GM23338 (cell line): ENCODE data around the gene NPAS2. TPM values are rescaled to one million over a fixed set of nuclear protein-coding genes. Genes with fewer than 3 reads are reported as not detected.

ENCODE experiments used
- ATAC-seq: fragments of 200-7000 bp; cut with Tn5 transposase; 3 replicates; pipeline ENCODE4 v1.9.1; 2020
- DNase-seq: peaks from one replicate; pipeline ENCODE4 v3.0.0-alpha.2; 2015; ENCODE audit warnings: low spot score
- H2AFZ ChIP-seq: fragments of 200-600 bp; sonication (generic); 2 replicates; pipeline ENCODE4 v1.8.0; 2016; ENCODE audit warnings: antibody characterized with exemption, mild to moderate bottlenecking, moderate library complexity
- H3F3A ChIP-seq: fragments of 200-600 bp; sonication (generic); replicated peaks from 2 replicates; pipeline ENCODE4 v1.8.0; 2017; ENCODE audit warnings: antibody characterized with exemption, mixed run types, low read depth
- H3K27ac ChIP-seq: fragments of 200-600 bp; sonication (generic); 2 replicates; pipeline ENCODE4 v1.6.1; 2016; ENCODE audit warnings: low read depth
- H3K27me3 ChIP-seq: fragments of 200-600 bp; sonication (generic); 2 replicates; pipeline ENCODE4 v1.8.0; 2016; ENCODE audit warnings: mild to moderate bottlenecking, mixed run types, moderate library complexity; ENCODE audit not compliant: insufficient read depth
- H3K36me3 ChIP-seq: fragments of 200-600 bp; sonication (generic); 2 replicates; pipeline ENCODE4 v1.8.0; 2016; ENCODE audit warnings: mild to moderate bottlenecking; ENCODE audit not compliant: insufficient read depth
- H3K4me1 ChIP-seq: fragments of 200-600 bp; sonication (generic); 2 replicates; pipeline ENCODE4 v1.8.0; 2016; ENCODE audit warnings: mild to moderate bottlenecking, moderate library complexity; ENCODE audit not compliant: insufficient read depth
- H3K4me2 ChIP-seq: fragments of 200-600 bp; sonication (generic); 2 replicates; pipeline ENCODE4 v1.7.1; 2017; ENCODE audit warnings: mixed run types
- H3K4me3 ChIP-seq: fragments of 200-600 bp; sonication (generic); 2 replicates; pipeline ENCODE4 v1.6.1; 2016; ENCODE audit warnings: mixed run types
- H3K79me2 ChIP-seq: fragments of 200-600 bp; sonication (generic); replicated peaks from 2 replicates; pipeline ENCODE4 v1.8.0; 2017; ENCODE audit warnings: mild to moderate bottlenecking; ENCODE audit not compliant: insufficient read depth
- H3K9me2 ChIP-seq: fragments of 200-600 bp; sonication (generic); 2 replicates; pipeline ENCODE4 v1.8.0; 2017; ENCODE audit not compliant: insufficient read depth
- H4K20me1 ChIP-seq: fragments of 200-600 bp; sonication (generic); replicated peaks from 2 replicates; pipeline ENCODE4 v1.8.0; 2017; ENCODE audit warnings: mild to moderate bottlenecking; ENCODE audit not compliant: insufficient read depth
- H3K27ac Mint-ChIP-seq: 2 replicates; pipeline ENCODE4 v1.8.0; 2020; ENCODE audit warnings: inconsistent platforms, mild to moderate bottlenecking, moderate library complexity, mixed read lengths
- H3K27me3 Mint-ChIP-seq: 3 replicates; pipeline ENCODE4 v1.8.0; 2022; ENCODE audit warnings: low read depth, mild to moderate bottlenecking, moderate library complexity, mixed read lengths, inconsistent platforms; ENCODE audit not compliant: insufficient read depth, poor library complexity
- H3K36me3 Mint-ChIP-seq: 3 replicates; pipeline ENCODE4 v1.8.0; 2021; ENCODE audit warnings: low read depth, mild to moderate bottlenecking, inconsistent platforms, moderate library complexity, mixed read lengths
- H3K4me1 Mint-ChIP-seq: 3 replicates; pipeline ENCODE4 v1.8.0; 2020; ENCODE audit warnings: mild to moderate bottlenecking, inconsistent platforms, mixed read lengths
- H3K4me3 Mint-ChIP-seq: 3 replicates; pipeline ENCODE4 v1.8.0; 2021; ENCODE audit warnings: moderate library complexity, mild to moderate bottlenecking, inconsistent platforms, mixed read lengths
- H3K9me3 Mint-ChIP-seq: 3 replicates; pipeline ENCODE4 v1.8.0; 2020; ENCODE audit warnings: moderate library complexity, mild to moderate bottlenecking, inconsistent platforms, mixed read lengths
- CREB1 ChIP-seq: fragments of 250-450 bp; sonication (Bioruptor Pico); IDR thresholded peaks from 2 replicates; pipeline ENCODE4 v1.5.0; 2020; ENCODE audit warnings: low read depth, mild to moderate bottlenecking, moderate library complexity
- EZH2phosphoT487 ChIP-seq: fragments of 200-600 bp; sonication (generic); IDR thresholded peaks from one replicate; pipeline ENCODE4 v1.8.1; 2018; ENCODE audit warnings: antibody characterized with exemption; ENCODE audit not compliant: unreplicated experiment
- JUNB ChIP-seq: IDR thresholded peaks from one replicate; pipeline ENCODE4 v1.6.1; 2016; ENCODE audit warnings: antibody characterized with exemption; ENCODE audit not compliant: unreplicated experiment
- NANOG ChIP-seq: IDR thresholded peaks from 2 replicates; pipeline ENCODE4 v1.6.1; 2016; ENCODE audit warnings: antibody characterized with exemption, borderline replicate concordance
- POLR2AphosphoS5 ChIP-seq: IDR thresholded peaks from 2 replicates; pipeline ENCODE4 v1.6.1; 2016; ENCODE audit warnings: antibody characterized with exemption, low read depth
- ZNF114 ChIP-seq: fragments of 250-450 bp; sonication (Bioruptor Pico); IDR thresholded peaks from 2 replicates; pipeline ENCODE4 v1.5.0; 2020; ENCODE audit warnings: mild to moderate bottlenecking, moderate library complexity
- ZNF331 ChIP-seq: fragments of 250-450 bp; sonication (Bioruptor Pico); IDR thresholded peaks from 2 replicates; pipeline ENCODE4 v1.5.0; 2020; ENCODE audit warnings: low read depth, mild to moderate bottlenecking, moderate library complexity
- polyA plus RNA-seq: library from polyadenylated mRNA; unstranded; fragments of >200 nt; fragmentation: Nextera tagmentation; extraction: Ambion mirVana; gene quantifications from 2 replicates; pipeline ENCODE4 v1.2.1, GENCODE V29; 2016
- total RNA-seq: library from RNA; depleted of rRNA; stranded (reverse); fragments of >200 nt; shearing (Covaris generic); gene quantifications from 2 replicates; pipeline ENCODE4 v1.2.3, GENCODE V29; 2014
- TF ChIP-seq, protein P1 (sequence below): fragments of 250-450 bp; sonication (Bioruptor Pico); IDR thresholded peaks from 2 replicates; pipeline ENCODE4 v1.5.0; 2020; ENCODE audit warnings: mild to moderate bottlenecking, moderate library complexity
- TF ChIP-seq, protein P2 (sequence below): IDR thresholded peaks from one replicate; pipeline ENCODE4 v1.6.1; 2018; ENCODE audit warnings: antibody characterized with exemption; ENCODE audit not compliant: unreplicated experiment
- TF ChIP-seq, protein P3 (sequence below): IDR thresholded peaks from 2 replicates; pipeline ENCODE4 v1.6.1; 2016; ENCODE audit warnings: antibody characterized with exemption

Gene NPAS2
- total and polyA plus RNA-seq, 2 experiments from 2014 or later, result 0.56 to 1.1 TPM

DNA sequence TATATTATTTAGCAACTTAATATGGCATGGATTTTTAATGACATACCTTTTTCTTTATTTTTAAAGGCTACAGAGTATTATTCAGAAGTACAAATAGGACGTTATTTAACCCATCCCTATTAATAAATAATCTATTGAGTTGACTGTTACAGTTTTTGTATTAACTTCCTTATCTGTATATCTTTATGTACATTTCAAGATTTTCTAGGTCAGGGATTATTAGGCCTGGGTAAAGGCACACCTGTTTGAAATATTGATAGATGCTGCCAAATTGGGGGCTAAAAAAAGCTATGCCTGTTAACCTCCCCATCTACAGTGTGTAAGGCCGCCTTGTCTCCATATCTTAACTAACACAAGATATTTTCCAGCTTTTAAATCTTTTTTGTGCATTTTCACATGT, 6.6 kb downstream of the NPAS2 start (continued):
- TF ChIP-seq, protein P1, sequence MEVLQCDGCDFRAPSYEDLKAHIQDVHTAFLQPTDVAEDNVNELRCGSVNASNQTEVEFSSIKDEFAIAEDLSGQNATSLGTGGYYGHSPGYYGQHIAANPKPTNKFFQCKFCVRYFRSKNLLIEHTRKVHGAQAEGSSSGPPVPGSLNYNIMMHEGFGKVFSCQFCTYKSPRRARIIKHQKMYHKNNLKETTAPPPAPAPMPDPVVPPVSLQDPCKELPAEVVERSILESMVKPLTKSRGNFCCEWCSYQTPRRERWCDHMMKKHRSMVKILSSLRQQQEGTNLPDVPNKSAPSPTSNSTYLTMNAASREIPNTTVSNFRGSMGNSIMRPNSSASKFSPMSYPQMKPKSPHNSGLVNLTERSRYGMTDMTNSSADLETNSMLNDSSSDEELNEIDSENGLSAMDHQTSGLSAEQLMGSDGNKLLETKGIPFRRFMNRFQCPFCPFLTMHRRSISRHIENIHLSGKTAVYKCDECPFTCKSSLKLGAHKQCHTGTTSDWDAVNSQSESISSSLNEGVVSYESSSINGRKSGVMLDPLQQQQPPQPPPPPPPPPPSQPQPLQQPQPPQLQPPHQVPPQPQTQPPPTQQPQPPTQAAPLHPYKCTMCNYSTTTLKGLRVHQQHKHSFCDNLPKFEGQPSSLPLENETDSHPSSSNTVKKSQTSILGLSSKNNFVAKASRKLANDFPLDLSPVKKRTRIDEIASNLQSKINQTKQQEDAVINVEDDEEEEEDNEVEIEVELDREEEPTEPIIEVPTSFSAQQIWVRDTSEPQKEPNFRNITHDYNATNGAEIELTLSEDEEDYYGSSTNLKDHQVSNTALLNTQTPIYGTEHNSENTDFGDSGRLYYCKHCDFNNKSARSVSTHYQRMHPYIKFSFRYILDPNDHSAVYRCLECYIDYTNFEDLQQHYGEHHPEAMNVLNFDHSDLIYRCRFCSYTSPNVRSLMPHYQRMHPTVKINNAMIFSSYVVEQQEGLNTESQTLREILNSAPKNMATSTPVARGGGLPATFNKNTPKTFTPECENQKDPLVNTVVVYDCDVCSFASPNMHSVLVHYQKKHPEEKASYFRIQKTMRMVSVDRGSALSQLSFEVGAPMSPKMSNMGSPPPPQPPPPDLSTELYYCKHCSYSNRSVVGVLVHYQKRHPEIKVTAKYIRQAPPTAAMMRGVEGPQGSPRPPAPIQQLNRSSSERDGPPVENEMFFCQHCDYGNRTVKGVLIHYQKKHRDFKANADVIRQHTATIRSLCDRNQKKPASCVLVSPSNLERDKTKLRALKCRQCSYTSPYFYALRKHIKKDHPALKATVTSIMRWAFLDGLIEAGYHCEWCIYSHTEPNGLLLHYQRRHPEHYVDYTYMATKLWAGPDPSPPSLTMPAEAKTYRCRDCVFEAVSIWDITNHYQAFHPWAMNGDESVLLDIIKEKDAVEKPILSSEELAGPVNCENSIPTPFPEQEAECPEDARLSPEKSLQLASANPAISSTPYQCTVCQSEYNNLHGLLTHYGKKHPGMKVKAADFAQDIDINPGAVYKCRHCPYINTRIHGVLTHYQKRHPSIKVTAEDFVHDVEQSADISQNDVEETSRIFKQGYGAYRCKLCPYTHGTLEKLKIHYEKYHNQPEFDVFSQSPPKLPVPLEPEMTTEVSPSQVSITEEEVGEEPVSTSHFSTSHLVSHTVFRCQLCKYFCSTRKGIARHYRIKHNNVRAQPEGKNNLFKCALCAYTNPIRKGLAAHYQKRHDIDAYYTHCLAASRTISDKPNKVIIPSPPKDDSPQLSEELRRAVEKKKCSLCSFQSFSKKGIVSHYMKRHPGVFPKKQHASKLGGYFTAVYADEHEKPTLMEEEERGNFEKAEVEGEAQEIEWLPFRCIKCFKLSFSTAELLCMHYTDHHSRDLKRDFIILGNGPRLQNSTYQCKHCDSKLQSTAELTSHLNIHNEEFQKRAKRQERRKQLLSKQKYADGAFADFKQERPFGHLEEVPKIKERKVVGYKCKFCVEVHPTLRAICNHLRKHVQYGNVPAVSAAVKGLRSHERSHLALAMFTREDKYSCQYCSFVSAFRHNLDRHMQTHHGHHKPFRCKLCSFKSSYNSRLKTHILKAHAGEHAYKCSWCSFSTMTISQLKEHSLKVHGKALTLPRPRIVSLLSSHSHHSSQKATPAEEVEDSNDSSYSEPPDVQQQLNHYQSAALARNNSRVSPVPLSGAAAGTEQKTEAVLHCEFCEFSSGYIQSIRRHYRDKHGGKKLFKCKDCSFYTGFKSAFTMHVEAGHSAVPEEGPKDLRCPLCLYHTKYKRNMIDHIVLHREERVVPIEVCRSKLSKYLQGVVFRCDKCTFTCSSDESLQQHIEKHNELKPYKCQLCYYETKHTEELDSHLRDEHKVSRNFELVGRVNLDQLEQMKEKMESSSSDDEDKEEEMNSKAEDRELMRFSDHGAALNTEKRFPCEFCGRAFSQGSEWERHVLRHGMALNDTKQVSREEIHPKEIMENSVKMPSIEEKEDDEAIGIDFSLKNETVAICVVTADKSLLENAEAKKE (CRISPR knock-in tag), result no peak
- TF ChIP-seq ZNF331, result no peak

DNA sequence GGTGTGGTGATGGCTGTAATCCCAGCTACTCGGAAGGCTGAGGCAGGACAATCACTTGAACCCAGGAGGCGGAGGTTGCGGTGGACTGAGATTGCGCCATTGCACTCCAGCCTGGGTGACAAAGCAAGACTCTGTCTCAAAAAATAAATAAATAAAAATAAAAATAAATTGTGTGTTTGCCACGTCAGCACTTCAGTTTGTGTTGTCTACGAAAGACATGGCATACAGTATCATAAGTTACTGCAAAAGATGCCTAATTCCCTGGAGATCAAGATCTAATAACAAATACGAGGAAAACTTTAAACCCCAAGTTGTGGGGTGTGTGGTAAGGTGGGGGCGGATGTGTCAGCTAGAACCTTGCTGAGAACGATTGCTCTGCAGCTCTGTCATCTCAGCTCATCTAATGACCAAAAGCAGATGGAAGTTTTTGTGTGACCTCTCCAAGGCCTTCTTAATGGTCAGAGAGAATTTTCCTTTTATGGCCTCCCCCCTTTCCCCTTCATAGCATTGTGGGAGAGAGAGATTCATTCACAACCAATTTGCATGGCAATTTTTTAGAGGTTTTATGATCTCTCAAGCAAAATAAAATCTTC, 11.3 kb downstream of the NPAS2 start:
- Mint-ChIP-seq H3K27ac (no peak overlapping the region), H3K36me3 (no peaks in the 10 kb centered on the region), H3K27me3 (no peaks in the 10 kb centered on the region), H3K9me3 (peaks cover 11% of the 10 kb centered on the region; the same call in 2 of the 3 replicates), H3K4me1 (no peaks in the 10 kb centered on the region), H3K4me3 (no peak overlapping the region)
- ATAC-seq (no peak), DNase-seq (no peak)
- no peaks in the 10 kb centered on the region for H3K36me3 ChIP-seq
- no peaks in the 10 kb centered on the region for H3K4me1 ChIP-seq
- H3K9me2 ChIP-seq, result no peaks in the 10 kb centered on the region; the same call in 1 of the 2 replicates
- H3K79me2 ChIP-seq, result no peaks in the 10 kb centered on the region
- no peak overlapping the region for H3K4me2 ChIP-seq
- no peaks in the 10 kb centered on the region for H3K27me3 ChIP-seq
- no peak overlapping the region for H2AFZ ChIP-seq
- H3F3A ChIP-seq, result no peaks in the 10 kb centered on the region
- no peak overlapping the region for H3K27ac ChIP-seq
- no peaks in the 10 kb centered on the region for H4K20me1 ChIP-seq
- H3K4me3 ChIP-seq, result no peak overlapping the region
- TF ChIP-seq, protein P2, sequence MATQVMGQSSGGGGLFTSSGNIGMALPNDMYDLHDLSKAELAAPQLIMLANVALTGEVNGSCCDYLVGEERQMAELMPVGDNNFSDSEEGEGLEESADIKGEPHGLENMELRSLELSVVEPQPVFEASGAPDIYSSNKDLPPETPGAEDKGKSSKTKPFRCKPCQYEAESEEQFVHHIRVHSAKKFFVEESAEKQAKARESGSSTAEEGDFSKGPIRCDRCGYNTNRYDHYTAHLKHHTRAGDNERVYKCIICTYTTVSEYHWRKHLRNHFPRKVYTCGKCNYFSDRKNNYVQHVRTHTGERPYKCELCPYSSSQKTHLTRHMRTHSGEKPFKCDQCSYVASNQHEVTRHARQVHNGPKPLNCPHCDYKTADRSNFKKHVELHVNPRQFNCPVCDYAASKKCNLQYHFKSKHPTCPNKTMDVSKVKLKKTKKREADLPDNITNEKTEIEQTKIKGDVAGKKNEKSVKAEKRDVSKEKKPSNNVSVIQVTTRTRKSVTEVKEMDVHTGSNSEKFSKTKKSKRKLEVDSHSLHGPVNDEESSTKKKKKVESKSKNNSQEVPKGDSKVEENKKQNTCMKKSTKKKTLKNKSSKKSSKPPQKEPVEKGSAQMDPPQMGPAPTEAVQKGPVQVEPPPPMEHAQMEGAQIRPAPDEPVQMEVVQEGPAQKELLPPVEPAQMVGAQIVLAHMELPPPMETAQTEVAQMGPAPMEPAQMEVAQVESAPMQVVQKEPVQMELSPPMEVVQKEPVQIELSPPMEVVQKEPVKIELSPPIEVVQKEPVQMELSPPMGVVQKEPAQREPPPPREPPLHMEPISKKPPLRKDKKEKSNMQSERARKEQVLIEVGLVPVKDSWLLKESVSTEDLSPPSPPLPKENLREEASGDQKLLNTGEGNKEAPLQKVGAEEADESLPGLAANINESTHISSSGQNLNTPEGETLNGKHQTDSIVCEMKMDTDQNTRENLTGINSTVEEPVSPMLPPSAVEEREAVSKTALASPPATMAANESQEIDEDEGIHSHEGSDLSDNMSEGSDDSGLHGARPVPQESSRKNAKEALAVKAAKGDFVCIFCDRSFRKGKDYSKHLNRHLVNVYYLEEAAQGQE, result no peak
- TF ChIP-seq CREB1 (CRISPR knock-in tag), result no peak
- TF ChIP-seq POLR2AphosphoS5, result no peak
- no peak for TF ChIP-seq JUNB
- TF ChIP-seq, protein P3, sequence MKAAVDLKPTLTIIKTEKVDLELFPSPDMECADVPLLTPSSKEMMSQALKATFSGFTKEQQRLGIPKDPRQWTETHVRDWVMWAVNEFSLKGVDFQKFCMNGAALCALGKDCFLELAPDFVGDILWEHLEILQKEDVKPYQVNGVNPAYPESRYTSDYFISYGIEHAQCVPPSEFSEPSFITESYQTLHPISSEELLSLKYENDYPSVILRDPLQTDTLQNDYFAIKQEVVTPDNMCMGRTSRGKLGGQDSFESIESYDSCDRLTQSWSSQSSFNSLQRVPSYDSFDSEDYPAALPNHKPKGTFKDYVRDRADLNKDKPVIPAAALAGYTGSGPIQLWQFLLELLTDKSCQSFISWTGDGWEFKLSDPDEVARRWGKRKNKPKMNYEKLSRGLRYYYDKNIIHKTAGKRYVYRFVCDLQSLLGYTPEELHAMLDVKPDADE, result no peak
- no peak for TF ChIP-seq EZH2phosphoT487
- TF ChIP-seq NANOG, result no peak
- TF ChIP-seq ZNF114 (CRISPR knock-in tag), result no peak
